Transverse colon (tissue), 4 donors: ENCODE measurements around the gene GPRIN3.

Source experiments
- EP300 ChIP-seq: sonication (generic); formaldehyde crosslinking; IDR thresholded peaks from one replicate; pipeline ENCODE4 v1.6.1; 2017; ENCODE audit warnings: antibody characterized with exemption, low read depth
- POLR2A ChIP-seq: fragments of 450-650 bp; IDR thresholded peaks from one replicate; pipeline ENCODE4 v1.6.1; 2016; ENCODE audit warnings: antibody characterized with exemption, mild to moderate bottlenecking, moderate library complexity
- POLR2AphosphoS5 ChIP-seq, 3 donors: sonication (generic); formaldehyde crosslinking; IDR thresholded peaks; one replicate each; pipeline ENCODE4 v1.6.1; 2016; ENCODE audit warnings: antibody characterized with exemption in 3 of 3
- TF ChIP-seq, protein P1 (sequence below), 5 experiments: fragments of 200-600 bp in 3 of 5; fragments of 450-650 bp in 2 of 5; sonication (generic) in 3 of 5; IDR thresholded peaks; 1 replicate in 2 of 5; 2 replicates in 3 of 5; pipeline ENCODE4 v1.5.1; 2016 to 2017; ENCODE audit warnings: antibody characterized with exemption in 5 of 5, inconsistent platforms in 3 of 5, mild to moderate bottlenecking in 2 of 5, moderate library complexity in 1 of 5

DNA sequence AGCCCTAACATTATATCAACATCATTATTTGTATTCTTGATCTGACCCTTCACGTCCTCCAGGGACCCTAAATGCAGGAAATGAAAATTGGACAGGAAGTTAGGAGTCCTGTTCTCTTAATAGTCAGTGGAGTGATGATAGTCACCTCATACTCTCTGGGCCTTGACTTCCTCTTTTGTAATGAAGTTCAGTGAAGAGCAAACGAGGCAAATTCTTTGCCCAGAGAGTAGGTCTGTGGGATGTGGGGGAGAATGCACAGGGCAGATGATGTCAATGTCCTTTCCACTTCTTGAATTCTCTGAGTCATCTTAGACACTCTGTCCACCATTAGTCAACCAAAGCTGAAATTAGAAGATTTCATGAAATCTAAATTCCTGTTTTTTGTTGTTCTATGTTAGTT lies 17.1 kb upstream of the GPRIN3 start:
- TF ChIP-seq POLR2A (no peak), POLR2AphosphoS5 (IDR thresholded peaks at IDR 0.05) (no peak), EP300 (no peak)
- TF ChIP-seq, protein P1, sequence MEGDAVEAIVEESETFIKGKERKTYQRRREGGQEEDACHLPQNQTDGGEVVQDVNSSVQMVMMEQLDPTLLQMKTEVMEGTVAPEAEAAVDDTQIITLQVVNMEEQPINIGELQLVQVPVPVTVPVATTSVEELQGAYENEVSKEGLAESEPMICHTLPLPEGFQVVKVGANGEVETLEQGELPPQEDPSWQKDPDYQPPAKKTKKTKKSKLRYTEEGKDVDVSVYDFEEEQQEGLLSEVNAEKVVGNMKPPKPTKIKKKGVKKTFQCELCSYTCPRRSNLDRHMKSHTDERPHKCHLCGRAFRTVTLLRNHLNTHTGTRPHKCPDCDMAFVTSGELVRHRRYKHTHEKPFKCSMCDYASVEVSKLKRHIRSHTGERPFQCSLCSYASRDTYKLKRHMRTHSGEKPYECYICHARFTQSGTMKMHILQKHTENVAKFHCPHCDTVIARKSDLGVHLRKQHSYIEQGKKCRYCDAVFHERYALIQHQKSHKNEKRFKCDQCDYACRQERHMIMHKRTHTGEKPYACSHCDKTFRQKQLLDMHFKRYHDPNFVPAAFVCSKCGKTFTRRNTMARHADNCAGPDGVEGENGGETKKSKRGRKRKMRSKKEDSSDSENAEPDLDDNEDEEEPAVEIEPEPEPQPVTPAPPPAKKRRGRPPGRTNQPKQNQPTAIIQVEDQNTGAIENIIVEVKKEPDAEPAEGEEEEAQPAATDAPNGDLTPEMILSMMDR (IDR thresholded peaks at IDR 0.05): no peak
